Mucosa of descending colon (tissue), 3 donors: ENCODE data around the gene TRABD2A. TPM values are rescaled to one million over a fixed set of nuclear protein-coding genes. Genes with fewer than 3 reads are reported as not detected.

Experiments
- ATAC-seq: fragments of 200-7000 bp; cut with Tn5 transposase; one replicate; pipeline ENCODE4 v1.9.1; 2020; ENCODE audit warnings: mild to moderate bottlenecking, moderate library complexity
- DNase-seq, 3 donors: peaks; one replicate each; pipeline ENCODE4 v3.0.0-alpha.2; 2020
- H3K36me3 ChIP-seq: fragments of 200-600 bp; one replicate; pipeline ENCODE4 v1.8.0; 2021; ENCODE audit warnings: low read depth, mild to moderate bottlenecking
- H3K4me1 ChIP-seq: fragments of 200-600 bp; one replicate; pipeline ENCODE4 v1.8.0; 2021; ENCODE audit warnings: low read depth, mild to moderate bottlenecking
- H3K4me3 ChIP-seq: fragments of 200-600 bp; one replicate; pipeline ENCODE4 v1.8.0; 2021; ENCODE audit warnings: mild to moderate bottlenecking
- H3K9me3 ChIP-seq: fragments of 200-600 bp; one replicate; pipeline ENCODE4 v1.8.0; 2021; ENCODE audit warnings: mild to moderate bottlenecking
- CTCF ChIP-seq: fragments of 200-600 bp; IDR thresholded peaks from one replicate; pipeline ENCODE4 v1.8.0; 2022; ENCODE audit warnings: antibody characterized with exemption, mild to moderate bottlenecking
- intact Hi-C, 2 donors: fragments of 100-400 bp; cut with DNase I in 1 of 2; cut with micrococcal nuclease in 1 of 2; formaldehyde crosslinking; loops; one replicate each; pipeline versions ENCODE4 v1.11.0 to v1.11.1; 2022; cut with DNase I, micrococcal nuclease
- total RNA-seq, 3 donors: library from RNA; stranded (reverse); fragmentation: NEBNext Ultra II Directional in 2 of 3; extraction: Animal tissue kit (Norgen Biotek cat#: 25700) in 2 of 3; gene quantifications; one replicate each; pipeline versions ENCODE4 v1.2.1 to v1.2.4, GENCODE V29; 2021 to 2023
- donor health status: DM: no; HTN: no; CAD: no; lungs with moderate emphysema.
- donor health status: DM: no; HTN: no; CAD: no.
- donor health status: DM: no; HTN: yes; CAD: no.

TRABD2A gene
- total RNA-seq, 3 donors from 2014 or later: 40.2 to 132 (median 63.2) TPM

- peak overlapping the region; percentile 97 for H3K4me3 ChIP-seq
- DNase-seq: peak; percentile 72 to 84 (median 80)
- intact Hi-C loops: no loop called here
- no peaks in the 10 kb centered on the region for H3K9me3 ChIP-seq
- TF ChIP-seq CTCF: no peak
- H3K4me1 ChIP-seq: peaks cover 12% of the 10 kb centered on the region
- ATAC-seq: peak; percentile 41
- no peaks in the 10 kb centered on the region for H3K36me3 ChIP-seq
Observed at GRCh38 chr2:84906108-84906899, 25.4 kb upstream of the TRABD2A start.

GRCh38 chr2:84905181-84906107 lies 24.6 kb upstream of the TRABD2A start, which contains the start of gene TMSB10:
Gene TMSB10, plus strand, starts transcription at chr2:84905656.
- no peaks in the 10 kb centered on the region for H3K36me3 ChIP-seq
- H3K9me3 ChIP-seq: no peaks in the 10 kb centered on the region
- peak; percentile 90 for ATAC-seq
- peaks cover 12% of the 10 kb centered on the region for H3K4me1 ChIP-seq
- peak; percentile 93 to 96 (median 95) for DNase-seq
- TF ChIP-seq CTCF: no peak
- intact Hi-C loops: no loop called here
- H3K4me3 ChIP-seq: peak within 1 kb of the TSS; percentile 97

- ATAC-seq (peak; percentile 61), DNase-seq (peak; percentile 80 to 91 (median 85))
- intact Hi-C loops: no loop called here
- Histone ChIP-seq H3K9me3 (no peaks in the 10 kb centered on the region), H3K36me3 (no peaks in the 10 kb centered on the region), H3K4me3 (peak overlapping the region; percentile 97), H3K4me1 (peaks cover 12% of the 10 kb centered on the region)
- no peak for TF ChIP-seq CTCF
Observed at GRCh38 chr2:84904717-84905174, 23.9 kb upstream of the TRABD2A start.

GRCh38 chr2:84904151-84904550 lies 23.3 kb upstream of the TRABD2A start:
- intact Hi-C loops: no loop called here
- TF ChIP-seq CTCF: no peak
- Histone ChIP-seq H3K4me1 (peaks cover 12% of the 10 kb centered on the region), H3K4me3 (no peak overlapping the region), H3K9me3 (no peaks in the 10 kb centered on the region), H3K36me3 (no peaks in the 10 kb centered on the region)
- peak in 1 of 3 donors; percentile 51 for DNase-seq
- no peak for ATAC-seq

- no peaks in the 10 kb centered on the region for H3K9me3 ChIP-seq
- no peak overlapping the region for H3K4me3 ChIP-seq
- no peak for DNase-seq
- intact Hi-C loops: no loop called here
- TF ChIP-seq CTCF: no peak
- ATAC-seq: no peak
- H3K4me1 ChIP-seq: peaks cover 4% of the 10 kb centered on the region
- no peaks in the 10 kb centered on the region for H3K36me3 ChIP-seq
Observed at GRCh38 chr2:84902526-84902925, 21.6 kb upstream of the TRABD2A start.
